Posterior cingulate gyrus (tissue), 11 donors: Measurements from ENCODE around the gene SP2.

Source experiments
- DNase-seq, 10 donors: peaks; one replicate each; pipeline versions ENCODE4 v3.0.0 to v3.0.0-alpha.2; 2020 to 2021; ENCODE audit warnings: mixed read lengths in 3 of 10
- intact Hi-C: fragments of 100-400 bp; cut with DNase I; formaldehyde crosslinking; loops from one replicate; pipeline ENCODE4 v1.15.1; 2023

Gene SP2

GRCh38 chr17:47964856-47965255 lies 68.8 kb downstream of the SP2 start:
- peak in 1 of 10 donors; percentile 43 for DNase-seq
- intact Hi-C loops, result no loop called here

- intact Hi-C loops, result no loop called here
- peak in 1 of 10 donors; percentile 15 for DNase-seq
Measured at GRCh38 chr17:47966079-47966519, 70.1 kb downstream of the SP2 start.

GRCh38 chr17:47967607-47968252 lies 71.7 kb downstream of the SP2 start:
- intact Hi-C loops, result no loop called here
- peak in 1 of 10 donors; percentile 22 for DNase-seq

- peak in 1 of 10 donors; percentile 48 for DNase-seq
- intact Hi-C loops, result no loop called here
Measured at GRCh38 chr17:47968836-47969235, 72.8 kb downstream of the SP2 start.

- intact Hi-C loops, result loop anchor here (2.0 to 10.0 kb wide), 3 partner anchors 21 to 157 kb away; partner anchors contain the start of gene SCRN2
- peak in 1 of 10 donors; percentile 36 for DNase-seq
Measured at GRCh38 chr17:47969930-47970724, 74.1 kb downstream of the SP2 start.

GRCh38 chr17:47970725-47971499 lies 74.9 kb downstream of the SP2 start, which contains the start of gene CDK5RAP3:
CDK5RAP3 (plus strand) TSS chr17:47971113; CDS start chr17:47971147, 34 bp downstream.
- intact Hi-C loops, result loop anchor here (2.0 to 10.0 kb wide), 3 partner anchors 22 to 156 kb away; partner anchors contain the start of gene SCRN2
- peak; percentile 99 to 100 (median 100) for DNase-seq

GRCh38 chr17:47973541-47973940 lies 77.5 kb downstream of the SP2 start:
- peak in 1 of 10 donors; percentile 6 for DNase-seq
- intact Hi-C loops, result loop anchor here (5.0 to 10.0 kb wide), 2 partner anchors 129 to 154 kb away; partner anchors contain the start of gene SCRN2

GRCh38 chr17:47975189-47975822 lies 79.3 kb downstream of the SP2 start:
- DNase-seq, result peak in 1 of 10 donors; percentile 55

GRCh38 chr17:47975823-47976205 lies 79.8 kb downstream of the SP2 start:
- intact Hi-C loops, result loop anchor here (10.0 kb wide), 1 partner anchor 131 kb away; the partner anchor contains the start of gene SCRN2
- DNase-seq, result no peak

More at GRCh38 chr17:47975189-47975822, 79.3 kb downstream of the SP2 start:
- intact Hi-C loops, result loop anchor here (10.0 kb wide), 1 partner anchor 131 kb away; the partner anchor contains the start of gene SCRN2

- intact Hi-C loops, result loop anchor here (1.0 to 10.0 kb wide), 2 partner anchors 40 to 134 kb away; partner anchors contain the start of gene SCRN2
- DNase-seq, result peak in 9 of 10 donors; percentile 20 to 93 (median 64)
Measured at GRCh38 chr17:47978324-47978723, 82.3 kb downstream of the SP2 start.
